H1 (cell line): ENCODE measurements around the gene GALNT1. TPM values are rescaled to one million over a fixed set of nuclear protein-coding genes. Genes with fewer than 3 reads are reported as not detected.

Source experiments
- CTCF ChIA-PET: fragments of 300-600 bp; sonication (Branson Sonifier 250); formaldehyde crosslinking; loops from one replicate; lab custom pipeline; 2021; ENCODE audit not compliant: partially characterized antibody; lab: Charles Lee
- POLR2A ChIA-PET: fragments of 300-600 bp; sonication (Branson Sonifier 250); formaldehyde crosslinking; loops from one replicate; lab custom pipeline; 2021; ENCODE audit warnings: inconsistent platforms; ENCODE audit not compliant: partially characterized antibody; lab: Charles Lee
- DNase-seq, 2 experiments: peaks; one replicate each; pipeline versions ENCODE4 v3.0.0 to v3.0.0-alpha.2; 2010 to 2022; ENCODE audit warnings: low spot score in 2 of 2, low read depth in 1 of 2, mixed read lengths in 1 of 2
- FAIRE-seq: peaks from 2 replicates; lab custom pipeline; 2011; peaks lifted over from hg19 to GRCh38; lab: Jason Lieb, UNC
- H2AFZ ChIP-seq: 2 replicates; pipeline ENCODE4 v1.8.1; 2012; ENCODE audit warnings: low read length, inconsistent platforms
- H2AK5ac ChIP-seq: 2 replicates; pipeline ENCODE4 v1.6.1; 2013; ENCODE audit warnings: low read depth, low read length
- H2BK120ac ChIP-seq: replicated peaks from 2 replicates; pipeline ENCODE3; 2013; ENCODE audit warnings: low read depth, low read length, inconsistent platforms
- H2BK12ac ChIP-seq: 2 replicates; pipeline ENCODE4 v1.6.1; 2013; ENCODE audit warnings: low read depth, low read length
- H2BK15ac ChIP-seq: 2 replicates; pipeline ENCODE4 v1.6.1; 2013; ENCODE audit warnings: low read length
- H2BK20ac ChIP-seq: 2 replicates; pipeline ENCODE4 v1.6.1; 2013; ENCODE audit warnings: low read length
- H2BK5ac ChIP-seq: 2 replicates; pipeline ENCODE4 v1.6.1; 2013; ENCODE audit warnings: low read depth, low read length
- H3K14ac ChIP-seq: 2 replicates; pipeline ENCODE4 v1.6.1; 2013; ENCODE audit warnings: inconsistent platforms; ENCODE audit not compliant: insufficient read length
- H3K18ac ChIP-seq: 2 replicates; pipeline ENCODE4 v1.6.1; 2013; ENCODE audit warnings: low read length; ENCODE audit errors: extremely low read depth
- H3K23ac ChIP-seq: 2 replicates; pipeline ENCODE4 v1.6.1; 2013; ENCODE audit warnings: inconsistent platforms; ENCODE audit not compliant: insufficient read length
- H3K23me2 ChIP-seq: 2 replicates; pipeline ENCODE4 v1.6.1; 2013; ENCODE audit warnings: low read depth, low read length
- H3K27ac ChIP-seq: 2 replicates; pipeline ENCODE4 v1.6.1; 2011; ENCODE audit warnings: low read depth, low read length, inconsistent platforms
- H3K27me3 ChIP-seq, 4 experiments: replicated peaks in 1 of 4; 1 replicate in 1 of 4; 2 replicates in 3 of 4; pipeline versions ENCODE4 v1.6.1 to v1.8.1; 2011 to 2013; ENCODE audit warnings: low read length in 3 of 4, mild to moderate bottlenecking in 3 of 4, inconsistent platforms in 2 of 4, mixed read lengths in 2 of 4, moderate library complexity in 1 of 4; ENCODE audit not compliant: control insufficient read depth in 3 of 4, insufficient read depth in 3 of 4; ENCODE audit errors: extremely low read depth in 1 of 4
- H3K36me3 ChIP-seq, 4 experiments: 2 replicates each; pipeline versions ENCODE4 v1.6.1 to v1.8.1; 2011 to 2013; ENCODE audit warnings: mild to moderate bottlenecking in 4 of 4, low read length in 3 of 4, moderate library complexity in 2 of 4, control low read depth in 1 of 4, inconsistent platforms in 1 of 4; ENCODE audit not compliant: insufficient read depth in 4 of 4, control insufficient read depth in 2 of 4
- H3K4ac ChIP-seq: replicated peaks from 2 replicates; pipeline ENCODE3; 2013; ENCODE audit warnings: low read length, low read depth, mixed read lengths, inconsistent platforms; ENCODE audit not compliant: insufficient read length
- H3K4me1 ChIP-seq, 4 experiments: replicated peaks in 1 of 4; 1 replicate in 1 of 4; 2 replicates in 3 of 4; pipeline versions ENCODE4 v1.6.1 to v1.8.1; 2011 to 2013; ENCODE audit warnings: low read length in 3 of 4, inconsistent platforms in 2 of 4, mixed read lengths in 1 of 4; ENCODE audit not compliant: insufficient read depth in 4 of 4, control insufficient read depth in 3 of 4
- H3K4me2 ChIP-seq, 2 experiments: 2 replicates each; pipeline versions ENCODE4 v1.6.1 to v1.8.1; 2011 to 2013; ENCODE audit warnings: low read depth in 2 of 2, low read length in 2 of 2, control low read depth in 1 of 2, inconsistent platforms in 1 of 2, mild to moderate bottlenecking in 1 of 2; ENCODE audit not compliant: insufficient read depth in 1 of 2
- H3K4me3 ChIP-seq, 4 experiments: fragments of 200-600, 300-600 bp in 1 of 4; sonication (generic), shearing (Covaris generic), sonication (Bioruptor Twin) in 1 of 4; 2 replicates each; pipeline versions ENCODE4 v1.5.1 to v1.8.1; 2011 to 2016; ENCODE audit warnings: low read length in 4 of 4, low read depth in 3 of 4, control low read depth in 2 of 4, inconsistent platforms in 2 of 4, mild to moderate bottlenecking in 2 of 4, mixed read lengths in 1 of 4, moderate library complexity in 1 of 4; ENCODE audit not compliant: insufficient read depth in 2 of 4; ENCODE audit errors: extremely low read depth in 1 of 4
- H3K56ac ChIP-seq: replicated peaks from 2 replicates; pipeline ENCODE3; 2013; ENCODE audit warnings: low read depth, mild to moderate bottlenecking, mixed read lengths, low read length, inconsistent platforms; ENCODE audit not compliant: insufficient read length
- H3K79me1 ChIP-seq: 2 replicates; pipeline ENCODE4 v1.6.1; 2013; ENCODE audit warnings: low read depth, low read length, control low read depth
- H3K79me2 ChIP-seq, 2 experiments: 2 replicates each; pipeline versions ENCODE4 v1.6.1 to v1.8.1; 2012 to 2013; ENCODE audit warnings: low read length in 2 of 2, mild to moderate bottlenecking in 2 of 2, inconsistent platforms in 1 of 2; ENCODE audit not compliant: insufficient read depth in 2 of 2, control insufficient read depth in 1 of 2
- H3K9ac ChIP-seq, 4 experiments: replicated peaks in 1 of 4; 1 replicate in 1 of 4; 2 replicates in 3 of 4; pipeline versions ENCODE4 v1.6.1 to v1.8.1; 2011 to 2013; ENCODE audit warnings: low read depth in 3 of 4, low read length in 3 of 4, control low read depth in 2 of 4, mild to moderate bottlenecking in 2 of 4, moderate library complexity in 2 of 4, inconsistent platforms in 1 of 4; ENCODE audit errors: extremely low read depth in 1 of 4
- H3K9me3 ChIP-seq, 2 experiments: 2 replicates each; pipeline versions ENCODE4 v1.6.1 to v1.8.1; 2012 to 2013; ENCODE audit warnings: mild to moderate bottlenecking in 2 of 2, moderate library complexity in 2 of 2, control low read depth in 1 of 2, inconsistent platforms in 1 of 2, low read depth in 1 of 2, low read length in 1 of 2, mixed read lengths in 1 of 2; ENCODE audit not compliant: insufficient read depth in 2 of 2
- H4K20me1 ChIP-seq, 2 experiments: replicated peaks in 1 of 2; 2 replicates each; pipeline versions ENCODE3 to v1.8.1; 2011 to 2013; ENCODE audit warnings: inconsistent platforms in 2 of 2, low read length in 2 of 2, mild to moderate bottlenecking in 1 of 2; ENCODE audit not compliant: insufficient read depth in 2 of 2, control insufficient read depth in 1 of 2
- H4K5ac ChIP-seq: 2 replicates; pipeline ENCODE4 v1.6.1; 2013; ENCODE audit warnings: low read length, low read depth, mixed read lengths, inconsistent platforms; ENCODE audit not compliant: insufficient read length
- H4K8ac ChIP-seq: 2 replicates; pipeline ENCODE4 v1.8.0; 2013; ENCODE audit warnings: mild to moderate bottlenecking, moderate library complexity, low read length, inconsistent platforms; ENCODE audit not compliant: insufficient read depth; ENCODE audit errors: extremely low read depth
- H4K91ac ChIP-seq: replicated peaks from 2 replicates; pipeline ENCODE3; 2013; ENCODE audit warnings: low read length, mixed read lengths, inconsistent platforms; ENCODE audit not compliant: insufficient read length
- CBX8 ChIP-seq: fragments of 300-800, 300-1000 bp; sonication (generic); IDR thresholded peaks from 2 replicates; pipeline ENCODE4 v1.7.1; 2016; ENCODE audit warnings: low read depth, low read length, borderline replicate concordance
- CHD2 ChIP-seq: IDR thresholded peaks from 2 replicates; pipeline ENCODE4 v1.6.1; 2012; ENCODE audit warnings: low read length, improper control_type of control experiment
- CREB1 ChIP-seq: IDR thresholded peaks from 2 replicates; pipeline ENCODE4 v1.6.1; 2012; ENCODE audit warnings: inconsistent platforms
- EP300 ChIP-seq, 2 experiments: IDR thresholded peaks; 1 replicate in 1 of 2; 2 replicates in 1 of 2; pipeline ENCODE4 v1.6.1; 2011 to 2012; ENCODE audit warnings: low read depth in 2 of 2, low read length in 2 of 2, mild to moderate bottlenecking in 2 of 2, borderline replicate concordance in 1 of 2, inconsistent platforms in 1 of 2, moderate library complexity in 1 of 2
- GABPA ChIP-seq: IDR thresholded peaks from 2 replicates; pipeline ENCODE4 v1.6.1; 2011; ENCODE audit warnings: mild to moderate bottlenecking, low read length, moderate library complexity, borderline replicate concordance; ENCODE audit not compliant: insufficient read depth
- MAFK ChIP-seq: IDR thresholded peaks from 2 replicates; pipeline ENCODE4 v1.6.1; 2012; ENCODE audit warnings: low read depth, mild to moderate bottlenecking, improper control_type of control experiment, low read length
- SIN3A ChIP-seq, 2 experiments: IDR thresholded peaks in 1 of 2; conservative IDR thresholded peaks in 1 of 2; 2 replicates each; pipeline ENCODE4 v1.6.1; 2011 to 2012; ENCODE audit warnings: low read length in 2 of 2, improper control_type of control experiment in 1 of 2, low read depth in 1 of 2, mild to moderate bottlenecking in 1 of 2
- SP1 ChIP-seq: IDR thresholded peaks from 2 replicates; pipeline ENCODE4 v1.6.1; 2011; ENCODE audit warnings: low read depth, low read length
- TBP ChIP-seq: IDR thresholded peaks from 2 replicates; pipeline ENCODE4 v1.6.1; 2011; ENCODE audit warnings: low read depth, low read length, improper control_type of control experiment
- TCF12 ChIP-seq: IDR thresholded peaks from 2 replicates; pipeline ENCODE4 v1.6.1; 2011; ENCODE audit warnings: low read depth, mild to moderate bottlenecking, low read length
- TEAD4 ChIP-seq: IDR thresholded peaks from 2 replicates; pipeline ENCODE4 v1.6.1; 2012; ENCODE audit warnings: low read depth, low read length, inconsistent platforms, mixed read lengths
- WGBS, 2 experiments: shearing (Covaris generic) in 1 of 2; methylation state at CpG; one replicate each; pipeline versions ENCODE4 v1.1.6 to v1.1.7; 2013 to 2015; ENCODE audit warnings: low lambda C conversion rate in 2 of 2, mixed read lengths in 2 of 2, inconsistent platforms in 1 of 2, low coverage in 1 of 2, missing lambda C conversion rate in 1 of 2; ENCODE audit not compliant: insufficient replicate concordance in 2 of 2, insufficient coverage in 1 of 2, insufficient read length in 1 of 2; ENCODE audit errors: extremely low coverage in 1 of 2, missing lambda C conversion rate in 1 of 2; 5-methylcytosine and 5-hydroxymethylcytosine counted together
- polyA plus RNA-seq, 7 experiments: library from polyadenylated mRNA; depleted of rRNA in 3 of 7; stranded (reverse) in 5 of 7; unstranded in 2 of 7; fragments of >200 nt in 5 of 7; fragments of 200-250 nt in 2 of 7; gene quantifications; 1 replicate in 5 of 7; 2 replicates in 1 of 7; 4 replicates in 1 of 7; pipeline versions ENCODE4 v1.2.1 to v1.2.3, GENCODE V29; 2011 to 2013; ENCODE audit warnings: missing spikeins in 2 of 7, mixed read lengths in 2 of 7
- total RNA-seq: library from RNA; stranded (reverse); fragmentation: NEBNext Ultra II Directional; extraction: Animal tissue kit (Norgen Biotek cat#: 25700); gene quantifications from 2 replicates; pipeline ENCODE4 v1.2.1, GENCODE V29; 2021
- TF ChIP-seq, protein P1 (sequence below): IDR thresholded peaks from 2 replicates; pipeline ENCODE4 v1.6.1; 2011; ENCODE audit warnings: low read length, improper control_type of control experiment

GALNT1 gene
- total and polyA plus RNA-seq, 2 of the 8 experiments (the other 6 are each of a cell fraction or from before 2014, with no cell fraction given): 22.4 to 101 TPM

DNA sequence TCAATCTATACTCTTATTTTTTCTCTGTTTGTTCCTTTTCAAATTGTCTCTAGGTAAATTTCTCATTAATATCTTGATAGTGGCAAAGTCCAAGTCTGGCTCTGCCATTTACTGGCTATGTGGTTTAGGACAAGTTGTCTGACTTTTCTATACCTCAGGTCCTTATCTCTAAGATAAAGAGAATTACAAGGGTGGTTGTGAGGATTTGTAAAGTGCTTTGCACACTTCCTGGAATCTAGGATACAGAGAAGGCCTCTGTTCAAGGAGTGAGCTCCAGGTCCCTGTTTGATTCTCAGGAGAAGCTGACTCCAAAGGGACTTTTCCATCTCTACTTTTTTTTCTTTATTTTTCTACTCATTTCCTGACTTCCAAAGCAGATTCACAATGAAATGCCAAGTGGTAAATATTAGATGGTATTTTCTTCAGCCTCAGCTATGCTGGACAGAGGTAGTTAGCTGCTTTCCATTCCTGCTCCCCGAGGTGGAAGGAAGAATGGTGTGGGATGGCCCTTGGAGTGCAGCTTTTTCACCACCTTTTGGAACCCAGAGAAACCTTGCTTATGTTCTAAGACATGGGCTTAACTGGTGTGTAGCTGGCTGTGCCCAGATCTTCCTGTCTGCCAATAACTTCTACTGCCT is 90.5 kb downstream of the GALNT1 start:
- no peak overlapping the region for H3K14ac ChIP-seq
- H4K5ac ChIP-seq: no peak overlapping the region
- no peak overlapping the region for H4K91ac ChIP-seq
- H4K8ac ChIP-seq: no peak overlapping the region
- no peak overlapping the region for H2BK5ac ChIP-seq
- H3K23me2 ChIP-seq: no peaks in the 10 kb centered on the region
- no peak for DNase-seq
- H3K9me3 ChIP-seq: peaks cover 2 to 5% of the 10 kb centered on the region in 2 experiments; a peak in 2 of 4 replicates
- H4K20me1 ChIP-seq: no peaks in the 10 kb centered on the region
- 81% methylated on average over 1 of the region's 1 CpG; no CpG with 5 or more reads in 1 of the 2 experiments for WGBS, 2 experiments
- no peak overlapping the region for H3K4me3 ChIP-seq
- H3K79me2 ChIP-seq: no peaks in the 10 kb centered on the region
- no peak overlapping the region for H2BK12ac ChIP-seq
- H2BK15ac ChIP-seq: no peak overlapping the region
- H2AK5ac ChIP-seq: no peak overlapping the region
- H3K9ac ChIP-seq: no peak overlapping the region
- H3K27me3 ChIP-seq: no peaks in the 10 kb centered on the region
- H2BK20ac ChIP-seq: no peak overlapping the region
- H3K4me1 ChIP-seq: peaks cover 0 to 2% (median 0%) of the 10 kb centered on the region in 4 experiments; a peak in 1 of 7 replicates
- no peak overlapping the region for H3K56ac ChIP-seq
- no peak overlapping the region for H3K18ac ChIP-seq
- H3K79me1 ChIP-seq: no peaks in the 10 kb centered on the region
- ChIA-PET POLR2A (no interaction called here), CTCF (interaction anchor here (0.7 to 1.0 kb wide), 3 partner anchors 10 to 638 kb away, joined by 3 to 4 read pairs (median 4); no protein-coding TSS in a partner anchor)
- H3K4me2 ChIP-seq: no peak overlapping the region
- FAIRE-seq: no peak
- H3K4ac ChIP-seq: no peak overlapping the region
- no peak overlapping the region for H2AFZ ChIP-seq
- no peak for TF ChIP-seq TBP
- TF ChIP-seq EP300 (IDR thresholded peaks at IDR 0.05; ENCODE audit: borderline replicate concordance in 1 of 2, low read depth in 2 of 2, low read length in 2 of 2): no peak
- no peak for TF ChIP-seq GABPA
- TF ChIP-seq SP1: no peak
- no peak for TF ChIP-seq CHD2
- TF ChIP-seq CREB1: no peak
- TF ChIP-seq TCF12: no peak
- no peak for TF ChIP-seq CBX8
- TF ChIP-seq TEAD4: no peak
- TF ChIP-seq SIN3A (conservative IDR thresholded peaks at IDR 0.05 in 1 of 2, IDR thresholded peaks at IDR 0.05 in 1 of 2; ENCODE audit: low read depth in 1 of 2, low read length in 2 of 2): no peak
- TF ChIP-seq MAFK: no peak
- TF ChIP-seq, protein P1, sequence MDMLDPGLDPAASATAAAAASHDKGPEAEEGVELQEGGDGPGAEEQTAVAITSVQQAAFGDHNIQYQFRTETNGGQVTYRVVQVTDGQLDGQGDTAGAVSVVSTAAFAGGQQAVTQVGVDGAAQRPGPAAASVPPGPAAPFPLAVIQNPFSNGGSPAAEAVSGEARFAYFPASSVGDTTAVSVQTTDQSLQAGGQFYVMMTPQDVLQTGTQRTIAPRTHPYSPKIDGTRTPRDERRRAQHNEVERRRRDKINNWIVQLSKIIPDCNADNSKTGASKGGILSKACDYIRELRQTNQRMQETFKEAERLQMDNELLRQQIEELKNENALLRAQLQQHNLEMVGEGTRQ: no peak
- peaks cover 0 to 3% (median under 1%) of the 10 kb centered on the region in 4 experiments; a peak in 3 of 8 replicates for H3K36me3 ChIP-seq
- no peak overlapping the region for H3K27ac ChIP-seq
- H2BK120ac ChIP-seq: no peak overlapping the region
- no peak overlapping the region for H3K23ac ChIP-seq
